Occipital lobe (tissue), 2 donors: Measurements from ENCODE around the gene PAK2. TPM values are rescaled to one million over a fixed set of nuclear protein-coding genes. Genes with fewer than 3 reads are reported as not detected.
"Not testable (repeated sequence)": the region's sequence is repeated elsewhere in the genome, so short reads cannot be mapped to it uniquely, and the experiment has no call there.

ENCODE experiments used
- DNase-seq: peaks from one replicate; lab custom pipeline; 2025; lab: John Stamatoyannopoulos, UW
- total RNA-seq: library from RNA; depleted of rRNA; stranded (reverse); fragments of >200 nt; gene quantifications from one replicate; pipeline ENCODE4 v1.2.3, GENCODE V29; 2014

PAK2 gene
- total RNA-seq: 54.4 TPM

- DNase-seq: peak; percentile 93
These were observed at the start of gene PAK2 for GRCh38 chr3:196739671-196740480. Gene PAK2, plus strand, starts transcription at chr3:196739857. Its CDS starts 42,790 bp downstream, at chr3:196782647.

GRCh38 chr3:196689941-196690660 is 49.6 kb upstream of the PAK2 start:
- no peak for DNase-seq

GRCh38 chr3:196691386-196691785 is 48.3 kb upstream of the PAK2 start:
- no peak for DNase-seq

GRCh38 chr3:196694202-196694638 is 45.4 kb upstream of the PAK2 start:
- no peak for DNase-seq

GRCh38 chr3:196694941-196695848 is 44.5 kb upstream of the PAK2 start:
- DNase-seq: no peak

GRCh38 chr3:196695849-196696226 is 43.8 kb upstream of the PAK2 start:
- no peak for DNase-seq

GRCh38 chr3:196697270-196697669 is 42.4 kb upstream of the PAK2 start:
- no peak for DNase-seq

- DNase-seq: no peak
These were observed 39.9 kb upstream of the PAK2 start for GRCh38 chr3:196699749-196700148.

- no peak for DNase-seq
These were observed 38.9 kb upstream of the PAK2 start for GRCh38 chr3:196700801-196701200.

GRCh38 chr3:196706327-196706726 is 33.3 kb upstream of the PAK2 start:
- DNase-seq: no peak

- no peak for DNase-seq
These were observed 32.9 kb upstream of the PAK2 start for GRCh38 chr3:196706731-196707130.

GRCh38 chr3:196707566-196707965 is 32.1 kb upstream of the PAK2 start:
- DNase-seq: no peak

GRCh38 chr3:196708467-196708866 is 31.2 kb upstream of the PAK2 start:
- no peak for DNase-seq

GRCh38 chr3:196711838-196712513 is 27.7 kb upstream of the PAK2 start, which contains the start of the genes CEP19 and PIGX:
Gene CEP19, minus strand, starts transcription at chr3:196712250. Its CDS starts 3,593 bp downstream, at chr3:196708657.
Gene PIGX, plus strand, starts transcription at chr3:196712377.
- DNase-seq: peak; percentile 84

GRCh38 chr3:196712514-196713413 is 26.9 kb upstream of the PAK2 start:
- peak; percentile 80 for DNase-seq

- not testable (repeated sequence) for DNase-seq
These were observed 22.5 kb upstream of the PAK2 start for GRCh38 chr3:196717162-196717561.

GRCh38 chr3:196721097-196721496 is 18.6 kb upstream of the PAK2 start:
- no peak for DNase-seq

- DNase-seq: no peak
These were observed 12.6 kb upstream of the PAK2 start for GRCh38 chr3:196726788-196727675.

GRCh38 chr3:196735751-196736150 is 3.9 kb upstream of the PAK2 start:
- no peak for DNase-seq
